BJ (cell line): ENCODE results near the gene DCN. TPM values are rescaled to one million over a fixed set of nuclear protein-coding genes. Genes with fewer than 3 reads are reported as not detected.
"Not testable (repeated sequence)": the region's sequence is repeated elsewhere in the genome, so short reads cannot be mapped to it uniquely, and the experiment has no call there.

Source experiments
- CTCF ChIA-PET: fragments of 350-600 bp; formaldehyde crosslinking; extraction: SDS; loops from one replicate; lab custom pipeline; 2021; ENCODE audit warnings: antibody characterized with exemption, inconsistent platforms; lab: Yijun Ruan, JAX
- POLR2A ChIA-PET: fragments of 300-600 bp; sonication (Branson Sonifier 250); formaldehyde crosslinking; extraction: SDS; loops from one replicate; lab custom pipeline; 2021; ENCODE audit warnings: antibody characterized with exemption; lab: Charles Lee
- DNase-seq: peaks from one replicate; pipeline ENCODE4 v3.0.0-alpha.2; 2011; ENCODE audit warnings: low read depth
- H3K27me3 ChIP-seq: 2 replicates; pipeline ENCODE4 v1.6.0; 2011; ENCODE audit warnings: low read length; ENCODE audit not compliant: control insufficient read depth, insufficient read depth
- H3K36me3 ChIP-seq: 2 replicates; pipeline ENCODE4 v1.5.1; 2011; ENCODE audit warnings: low read length; ENCODE audit not compliant: control insufficient read depth, insufficient read depth
- H3K4me3 ChIP-seq: 2 replicates; pipeline ENCODE4 v1.5.1; 2011; ENCODE audit warnings: low read depth, mild to moderate bottlenecking, control low read depth, low read length
- CTCF ChIP-seq: IDR thresholded peaks from 2 replicates; pipeline ENCODE4 v1.5.1; 2011; ENCODE audit warnings: low read depth, mild to moderate bottlenecking, control low read depth, inconsistent platforms, low read length, moderate library complexity; ENCODE audit not compliant: insufficient read depth
- polyA plus RNA-seq: library from polyadenylated mRNA; depleted of rRNA; stranded (reverse); fragments of >200 nt; gene quantifications from 2 replicates; pipeline ENCODE4 v1.2.3, GENCODE V29; 2011

DCN gene
- polyA plus RNA-seq, 1 experiment: 823 TPM

- TF ChIP-seq CTCF: no peak
- Histone ChIP-seq H3K36me3 (no peaks in the 10 kb centered on the region), H3K27me3 (no peaks in the 10 kb centered on the region), H3K4me3 (no peak overlapping the region)
- no peak for DNase-seq
- ChIA-PET POLR2A (no interaction called here), CTCF (interaction anchor here (0.9 kb wide), 1 partner anchor 27 kb away, joined by 3 read pairs; no protein-coding TSS in a partner anchor)
These were observed 29.2 kb upstream of the DCN start for GRCh38 chr12:91211866-91212265.

GRCh38 chr12:91210618-91211017 is 28.0 kb upstream of the DCN start:
- CTCF ChIA-PET: interaction anchor here (1.0 to 1.5 kb wide), 2 partner anchors 120 to 122 kb away, joined by 3 to 4 read pairs; no protein-coding TSS in a partner anchor
- Histone ChIP-seq H3K4me3 (no peak overlapping the region), H3K36me3 (no peaks in the 10 kb centered on the region), H3K27me3 (no peaks in the 10 kb centered on the region)
- no peak for DNase-seq
- no peak for TF ChIP-seq CTCF
- POLR2A ChIA-PET: no interaction called here

GRCh38 chr12:91210144-91210543 is 27.5 kb upstream of the DCN start:
- Histone ChIP-seq H3K36me3 (no peaks in the 10 kb centered on the region), H3K4me3 (no peak overlapping the region), H3K27me3 (no peaks in the 10 kb centered on the region)
- TF ChIP-seq CTCF: no peak
- DNase-seq: no peak
- ChIA-PET POLR2A (no interaction called here), CTCF (interaction anchor here (1.0 to 2.3 kb wide), 4 partner anchors 14 to 122 kb away, joined by 3 to 6 read pairs (median 4); no protein-coding TSS in a partner anchor)

- POLR2A ChIA-PET, H3K27me3 ChIP-seq, CTCF ChIA-PET, H3K4me3 ChIP-seq, H3K36me3 ChIP-seq, DNase-seq: not testable (repeated sequence)
These were observed 24.7 kb upstream of the DCN start for GRCh38 chr12:91207301-91207700.

- no peak for DNase-seq
- ChIA-PET POLR2A (no interaction called here), CTCF (interaction anchor here (0.6 to 1.1 kb wide), 2 partner anchors 16 to 309 kb away, joined by 3 read pairs; no protein-coding TSS in a partner anchor)
- Histone ChIP-seq H3K36me3 (no peaks in the 10 kb centered on the region), H3K27me3 (no peaks in the 10 kb centered on the region), H3K4me3 (no peak overlapping the region)
- TF ChIP-seq CTCF: no peak
These were observed 23.2 kb upstream of the DCN start for GRCh38 chr12:91205811-91206210.

- DNase-seq: peak; percentile 34
- no peaks in the 10 kb centered on the region for H3K36me3 ChIP-seq
- ChIA-PET CTCF (interaction anchor here (0.6 kb wide), 2 partner anchors 138 to 144 kb away, joined by 3 to 4 read pairs; no protein-coding TSS in a partner anchor), POLR2A (interaction anchor here (0.6 kb wide), 1 partner anchor 93 kb away, joined by 5 read pairs; the partner anchor contains the start of gene LUM)
- TF ChIP-seq CTCF: no peak
- H3K27me3 ChIP-seq: no peaks in the 10 kb centered on the region
- H3K4me3 ChIP-seq: no peak overlapping the region
These were observed 21.8 kb upstream of the DCN start for GRCh38 chr12:91204421-91204820.
